ENCODE measurements around the gene VSIG2.
A peak's percentile ranks its signal among the peaks of the same experiment; 100 is the strongest.

Gene VSIG2

GRCh38 chr11:124746621-124747243 is 5.3 kb downstream of the VSIG2 start:
- Histone ChIP-seq H3K36me3 (ENCODE audit: control insufficient read depth in 2 of 2, insufficient read depth in 1 of 2, low read length in 2 of 2) (no peaks in the 10 kb centered on the region), H3K4me3 (ENCODE audit: low read depth, low read length) (peak overlapping the region; percentile 53), H3K27ac (ENCODE audit: extremely low read depth, low read depth, low read length) (no peak overlapping the region; the same call in 1 of the 2 replicates), H3K4me1 (ENCODE audit: control insufficient read depth, insufficient read depth, low read length) (no peaks in the 10 kb centered on the region), H3K9me3 (ENCODE audit: control insufficient read depth, insufficient read depth, low read depth, low read length) (no peaks in the 10 kb centered on the region)
- ChIA-PET CTCF (interaction anchor here (0.6 to 2.0 kb wide), 16 partner anchors 9 to 199 kb away, joined by 3 to 23 read pairs (median 4); no protein-coding TSS in a partner anchor), POLR2A (interaction anchor here (0.9 to 1.9 kb wide), 12 partner anchors 10 to 1141 kb away, joined by 3 to 10 read pairs (median 4); partner anchors contain the start of genes HYLS1, MSANTD2 and TBRG1)
- TF ChIP-seq, protein P1, sequence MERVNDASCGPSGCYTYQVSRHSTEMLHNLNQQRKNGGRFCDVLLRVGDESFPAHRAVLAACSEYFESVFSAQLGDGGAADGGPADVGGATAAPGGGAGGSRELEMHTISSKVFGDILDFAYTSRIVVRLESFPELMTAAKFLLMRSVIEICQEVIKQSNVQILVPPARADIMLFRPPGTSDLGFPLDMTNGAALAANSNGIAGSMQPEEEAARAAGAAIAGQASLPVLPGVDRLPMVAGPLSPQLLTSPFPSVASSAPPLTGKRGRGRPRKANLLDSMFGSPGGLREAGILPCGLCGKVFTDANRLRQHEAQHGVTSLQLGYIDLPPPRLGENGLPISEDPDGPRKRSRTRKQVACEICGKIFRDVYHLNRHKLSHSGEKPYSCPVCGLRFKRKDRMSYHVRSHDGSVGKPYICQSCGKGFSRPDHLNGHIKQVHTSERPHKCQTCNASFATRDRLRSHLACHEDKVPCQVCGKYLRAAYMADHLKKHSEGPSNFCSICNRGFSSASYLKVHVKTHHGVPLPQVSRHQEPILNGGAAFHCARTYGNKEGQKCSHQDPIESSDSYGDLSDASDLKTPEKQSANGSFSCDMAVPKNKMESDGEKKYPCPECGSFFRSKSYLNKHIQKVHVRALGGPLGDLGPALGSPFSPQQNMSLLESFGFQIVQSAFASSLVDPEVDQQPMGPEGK (tag by site-specific recombination; IDR thresholded peaks at IDR 0.05): 0 out of 2 replicates have a peak, but pooled peaks have one; percentile 48
- TF ChIP-seq, protein P2, sequence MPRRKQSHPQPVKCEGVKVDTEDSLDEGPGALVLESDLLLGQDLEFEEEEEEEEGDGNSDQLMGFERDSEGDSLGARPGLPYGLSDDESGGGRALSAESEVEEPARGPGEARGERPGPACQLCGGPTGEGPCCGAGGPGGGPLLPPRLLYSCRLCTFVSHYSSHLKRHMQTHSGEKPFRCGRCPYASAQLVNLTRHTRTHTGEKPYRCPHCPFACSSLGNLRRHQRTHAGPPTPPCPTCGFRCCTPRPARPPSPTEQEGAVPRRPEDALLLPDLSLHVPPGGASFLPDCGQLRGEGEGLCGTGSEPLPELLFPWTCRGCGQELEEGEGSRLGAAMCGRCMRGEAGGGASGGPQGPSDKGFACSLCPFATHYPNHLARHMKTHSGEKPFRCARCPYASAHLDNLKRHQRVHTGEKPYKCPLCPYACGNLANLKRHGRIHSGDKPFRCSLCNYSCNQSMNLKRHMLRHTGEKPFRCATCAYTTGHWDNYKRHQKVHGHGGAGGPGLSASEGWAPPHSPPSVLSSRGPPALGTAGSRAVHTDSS (tag by site-specific recombination; IDR thresholded peaks at IDR 0.05): no peak
- TF ChIP-seq ZNF660 (tag by site-specific recombination; IDR thresholded peaks at IDR 0.05) (0 out of 2 replicates have a peak, but pooled peaks have one; percentile 14), SCRT1 (tag by site-specific recombination; IDR thresholded peaks at IDR 0.05; ENCODE audit: borderline replicate concordance) (no peak), ZNF335 (tag by site-specific recombination; conservative IDR thresholded peaks at IDR 0.05) (peak; percentile 91), PRDM10 (tag by site-specific recombination; IDR thresholded peaks at IDR 0.05) (0 out of 2 replicates have a peak, but pooled peaks have one; percentile 42), ZNF394 (tag by site-specific recombination; IDR thresholded peaks at IDR 0.05; ENCODE audit: borderline replicate concordance) (0 out of 2 replicates have a peak, but pooled peaks have one; percentile 28), SP3 (tag by site-specific recombination; IDR thresholded peaks at IDR 0.05) (peak; percentile 61; the same call in 1 of the 2 replicates), ZNF501 (tag by site-specific recombination; IDR thresholded peaks at IDR 0.05) (no peak; the same call in 1 of the 2 replicates), ZNF423 (tag by site-specific recombination; IDR thresholded peaks at IDR 0.05) (peak; percentile 21; the same call in 1 of the 2 replicates), ZFHX2 (tag by site-specific recombination; conservative IDR thresholded peaks at IDR 0.05) (peak; percentile 89), ZBTB20 (tag by site-specific recombination; IDR thresholded peaks at IDR 0.05) (peak; percentile 12; the same call in 1 of the 2 replicates), ZNF843 (tag by site-specific recombination; IDR thresholded peaks at IDR 0.05) (0 out of 2 replicates have a peak, but pooled peaks have one; percentile 37), CTCF (tag by site-specific recombination; IDR thresholded peaks at IDR 0.05) (peak; percentile 77), SP2 (tag by site-specific recombination; IDR thresholded peaks at IDR 0.05) (peak; percentile 70)
- TF ChIP-seq, protein P3, sequence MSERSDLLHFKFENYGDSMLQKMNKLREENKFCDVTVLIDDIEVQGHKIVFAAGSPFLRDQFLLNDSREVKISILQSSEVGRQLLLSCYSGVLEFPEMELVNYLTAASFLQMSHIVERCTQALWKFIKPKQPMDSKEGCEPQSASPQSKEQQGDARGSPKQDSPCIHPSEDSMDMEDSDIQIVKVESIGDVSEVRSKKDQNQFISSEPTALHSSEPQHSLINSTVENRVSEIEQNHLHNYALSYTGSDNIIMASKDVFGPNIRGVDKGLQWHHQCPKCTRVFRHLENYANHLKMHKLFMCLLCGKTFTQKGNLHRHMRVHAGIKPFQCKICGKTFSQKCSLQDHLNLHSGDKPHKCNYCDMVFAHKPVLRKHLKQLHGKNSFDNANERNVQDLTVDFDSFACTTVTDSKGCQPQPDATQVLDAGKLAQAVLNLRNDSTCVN (tag by site-specific recombination; optimal IDR thresholded peaks at IDR 0.05): peak; percentile 56
- TF ChIP-seq, protein P4, sequence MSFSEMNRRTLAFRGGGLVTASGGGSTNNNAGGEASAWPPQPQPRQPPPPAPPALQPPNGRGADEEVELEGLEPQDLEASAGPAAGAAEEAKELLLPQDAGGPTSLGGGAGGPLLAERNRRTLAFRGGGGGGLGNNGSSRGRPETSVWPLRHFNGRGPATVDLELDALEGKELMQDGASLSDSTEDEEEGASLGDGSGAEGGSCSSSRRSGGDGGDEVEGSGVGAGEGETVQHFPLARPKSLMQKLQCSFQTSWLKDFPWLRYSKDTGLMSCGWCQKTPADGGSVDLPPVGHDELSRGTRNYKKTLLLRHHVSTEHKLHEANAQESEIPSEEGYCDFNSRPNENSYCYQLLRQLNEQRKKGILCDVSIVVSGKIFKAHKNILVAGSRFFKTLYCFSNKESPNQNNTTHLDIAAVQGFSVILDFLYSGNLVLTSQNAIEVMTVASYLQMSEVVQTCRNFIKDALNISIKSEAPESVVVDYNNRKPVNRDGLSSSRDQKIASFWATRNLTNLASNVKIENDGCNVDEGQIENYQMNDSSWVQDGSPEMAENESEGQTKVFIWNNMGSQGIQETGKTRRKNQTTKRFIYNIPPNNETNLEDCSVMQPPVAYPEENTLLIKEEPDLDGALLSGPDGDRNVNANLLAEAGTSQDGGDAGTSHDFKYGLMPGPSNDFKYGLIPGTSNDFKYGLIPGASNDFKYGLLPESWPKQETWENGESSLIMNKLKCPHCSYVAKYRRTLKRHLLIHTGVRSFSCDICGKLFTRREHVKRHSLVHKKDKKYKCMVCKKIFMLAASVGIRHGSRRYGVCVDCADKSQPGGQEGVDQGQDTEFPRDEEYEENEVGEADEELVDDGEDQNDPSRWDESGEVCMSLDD (tag by site-specific recombination; IDR thresholded peaks at IDR 0.05): 0 out of 2 replicates have a peak, but pooled peaks have one; percentile 52
- TF ChIP-seq, protein P5, sequence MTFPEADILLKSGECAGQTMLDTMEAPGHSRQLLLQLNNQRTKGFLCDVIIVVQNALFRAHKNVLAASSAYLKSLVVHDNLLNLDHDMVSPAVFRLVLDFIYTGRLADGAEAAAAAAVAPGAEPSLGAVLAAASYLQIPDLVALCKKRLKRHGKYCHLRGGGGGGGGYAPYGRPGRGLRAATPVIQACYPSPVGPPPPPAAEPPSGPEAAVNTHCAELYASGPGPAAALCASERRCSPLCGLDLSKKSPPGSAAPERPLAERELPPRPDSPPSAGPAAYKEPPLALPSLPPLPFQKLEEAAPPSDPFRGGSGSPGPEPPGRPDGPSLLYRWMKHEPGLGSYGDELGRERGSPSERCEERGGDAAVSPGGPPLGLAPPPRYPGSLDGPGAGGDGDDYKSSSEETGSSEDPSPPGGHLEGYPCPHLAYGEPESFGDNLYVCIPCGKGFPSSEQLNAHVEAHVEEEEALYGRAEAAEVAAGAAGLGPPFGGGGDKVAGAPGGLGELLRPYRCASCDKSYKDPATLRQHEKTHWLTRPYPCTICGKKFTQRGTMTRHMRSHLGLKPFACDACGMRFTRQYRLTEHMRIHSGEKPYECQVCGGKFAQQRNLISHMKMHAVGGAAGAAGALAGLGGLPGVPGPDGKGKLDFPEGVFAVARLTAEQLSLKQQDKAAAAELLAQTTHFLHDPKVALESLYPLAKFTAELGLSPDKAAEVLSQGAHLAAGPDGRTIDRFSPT (tag by site-specific recombination; IDR thresholded peaks at IDR 0.05): no peak
